ENCODE data around the gene SPEG.

DNA sequence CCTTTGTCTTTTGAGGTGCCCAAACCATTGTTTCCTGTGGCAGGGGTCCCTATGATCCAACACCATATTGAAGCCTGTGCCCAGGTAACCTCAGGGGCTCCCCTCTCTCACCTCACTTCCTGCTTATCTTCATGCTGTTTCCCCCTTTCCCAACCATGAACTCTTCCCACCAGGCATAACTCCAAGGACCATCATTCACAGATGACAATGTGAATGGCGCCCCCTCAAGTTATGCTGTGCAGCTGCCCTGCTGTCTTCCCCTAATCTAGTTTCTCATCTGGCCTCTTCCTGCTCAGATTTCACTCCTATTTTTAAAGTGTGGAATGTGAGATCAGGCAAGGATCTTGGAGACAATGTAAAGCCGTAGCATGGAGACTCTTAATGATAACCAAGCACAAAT lies 65.5 kb downstream of the SPEG start:
- TF ChIP-seq POLR2A (IDR thresholded peaks at IDR 0.05) (no peak), EP300 (IDR thresholded peaks at IDR 0.05) (no peak)
- TF ChIP-seq, protein P1, sequence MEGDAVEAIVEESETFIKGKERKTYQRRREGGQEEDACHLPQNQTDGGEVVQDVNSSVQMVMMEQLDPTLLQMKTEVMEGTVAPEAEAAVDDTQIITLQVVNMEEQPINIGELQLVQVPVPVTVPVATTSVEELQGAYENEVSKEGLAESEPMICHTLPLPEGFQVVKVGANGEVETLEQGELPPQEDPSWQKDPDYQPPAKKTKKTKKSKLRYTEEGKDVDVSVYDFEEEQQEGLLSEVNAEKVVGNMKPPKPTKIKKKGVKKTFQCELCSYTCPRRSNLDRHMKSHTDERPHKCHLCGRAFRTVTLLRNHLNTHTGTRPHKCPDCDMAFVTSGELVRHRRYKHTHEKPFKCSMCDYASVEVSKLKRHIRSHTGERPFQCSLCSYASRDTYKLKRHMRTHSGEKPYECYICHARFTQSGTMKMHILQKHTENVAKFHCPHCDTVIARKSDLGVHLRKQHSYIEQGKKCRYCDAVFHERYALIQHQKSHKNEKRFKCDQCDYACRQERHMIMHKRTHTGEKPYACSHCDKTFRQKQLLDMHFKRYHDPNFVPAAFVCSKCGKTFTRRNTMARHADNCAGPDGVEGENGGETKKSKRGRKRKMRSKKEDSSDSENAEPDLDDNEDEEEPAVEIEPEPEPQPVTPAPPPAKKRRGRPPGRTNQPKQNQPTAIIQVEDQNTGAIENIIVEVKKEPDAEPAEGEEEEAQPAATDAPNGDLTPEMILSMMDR (IDR thresholded peaks at IDR 0.05): no peak

All from sigmoid colon (tissue), 4 donors.